AG09309 (cell line): ENCODE data around the gene TTLL4.
A peak's percentile ranks its signal among the peaks of the same experiment; 100 is the strongest.

Experiments
- DNase-seq: peaks from one replicate; pipeline ENCODE4 v3.0.0-alpha.2; 2010; ENCODE audit warnings: low read depth
- H3K4me3 ChIP-seq: 2 replicates; pipeline ENCODE4 v1.5.1; 2011; ENCODE audit warnings: mild to moderate bottlenecking, low read depth, low read length, moderate library complexity; ENCODE audit not compliant: control insufficient read depth
- TF ChIP-seq, protein P1 (sequence below): IDR thresholded peaks from 2 replicates; pipeline ENCODE4 v1.5.1; 2011; ENCODE audit warnings: mild to moderate bottlenecking, low read depth, low read length, inconsistent platforms; ENCODE audit not compliant: insufficient read depth, control insufficient read depth; ENCODE audit errors: missing control alignments

The TTLL4 gene

DNA sequence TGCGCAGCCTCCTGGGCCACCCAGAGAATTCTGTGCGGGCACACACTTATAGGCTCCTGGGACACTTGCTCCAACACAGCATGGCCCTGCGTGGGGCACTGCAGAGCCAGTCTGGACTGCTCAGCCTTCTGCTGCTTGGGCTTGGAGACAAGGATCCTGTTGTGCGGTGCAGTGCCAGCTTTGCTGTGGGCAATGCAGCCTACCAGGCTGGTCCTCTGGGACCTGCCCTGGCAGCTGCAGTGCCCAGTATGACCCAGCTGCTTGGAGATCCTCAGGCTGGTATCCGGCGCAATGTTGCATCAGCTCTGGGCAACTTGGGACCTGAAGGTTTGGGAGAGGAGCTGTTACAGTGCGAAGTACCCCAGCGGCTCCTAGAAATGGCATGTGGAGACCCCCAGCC, 11.8 kb upstream of the TTLL4 start:
- TF ChIP-seq, protein P1, sequence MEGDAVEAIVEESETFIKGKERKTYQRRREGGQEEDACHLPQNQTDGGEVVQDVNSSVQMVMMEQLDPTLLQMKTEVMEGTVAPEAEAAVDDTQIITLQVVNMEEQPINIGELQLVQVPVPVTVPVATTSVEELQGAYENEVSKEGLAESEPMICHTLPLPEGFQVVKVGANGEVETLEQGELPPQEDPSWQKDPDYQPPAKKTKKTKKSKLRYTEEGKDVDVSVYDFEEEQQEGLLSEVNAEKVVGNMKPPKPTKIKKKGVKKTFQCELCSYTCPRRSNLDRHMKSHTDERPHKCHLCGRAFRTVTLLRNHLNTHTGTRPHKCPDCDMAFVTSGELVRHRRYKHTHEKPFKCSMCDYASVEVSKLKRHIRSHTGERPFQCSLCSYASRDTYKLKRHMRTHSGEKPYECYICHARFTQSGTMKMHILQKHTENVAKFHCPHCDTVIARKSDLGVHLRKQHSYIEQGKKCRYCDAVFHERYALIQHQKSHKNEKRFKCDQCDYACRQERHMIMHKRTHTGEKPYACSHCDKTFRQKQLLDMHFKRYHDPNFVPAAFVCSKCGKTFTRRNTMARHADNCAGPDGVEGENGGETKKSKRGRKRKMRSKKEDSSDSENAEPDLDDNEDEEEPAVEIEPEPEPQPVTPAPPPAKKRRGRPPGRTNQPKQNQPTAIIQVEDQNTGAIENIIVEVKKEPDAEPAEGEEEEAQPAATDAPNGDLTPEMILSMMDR = no peak
- H3K4me3 ChIP-seq = no peak overlapping the region
- no peak for DNase-seq

DNA sequence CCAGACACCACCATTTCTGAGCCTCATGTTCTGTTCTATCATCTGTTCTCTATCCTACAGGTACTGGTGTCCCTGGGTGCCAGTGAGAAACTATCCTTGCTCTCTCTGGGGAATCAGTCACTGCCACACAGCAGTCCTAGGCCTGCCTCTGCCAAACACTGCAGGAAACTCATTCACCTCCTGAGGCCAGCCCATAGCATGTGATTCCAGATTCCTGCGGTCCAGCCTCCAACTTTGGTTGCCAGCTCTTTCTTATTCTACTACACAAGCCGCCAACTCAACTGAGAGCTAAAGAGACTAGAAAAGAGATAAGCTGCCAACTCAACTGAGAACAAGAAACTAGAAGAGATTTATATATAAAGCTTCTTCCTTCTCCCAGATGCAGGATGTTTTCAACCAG, 8.8 kb upstream of the TTLL4 start:
- H3K4me3 ChIP-seq = no peak overlapping the region
- DNase-seq = no peak
- TF ChIP-seq, protein P1 = no peak

DNA sequence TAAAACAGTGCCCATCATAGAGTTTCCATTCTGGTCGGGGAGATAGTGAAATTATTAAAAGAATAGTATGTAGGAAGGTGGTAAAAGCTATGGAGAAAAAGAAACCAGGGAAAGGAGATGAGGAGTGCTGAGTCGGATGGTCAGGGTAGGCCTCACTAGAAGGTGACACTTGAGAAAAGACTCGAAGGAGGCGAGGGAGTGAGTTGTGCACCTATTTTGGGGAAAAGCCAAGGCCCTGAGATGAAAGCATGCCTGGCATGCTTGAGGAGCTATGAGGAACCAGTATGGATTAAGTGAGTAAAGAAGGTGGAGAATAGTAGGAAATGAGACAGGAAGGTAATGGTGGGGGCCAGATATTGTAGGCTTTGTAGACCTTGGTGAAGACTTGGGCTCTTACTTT, 7.3 kb upstream of the TTLL4 start:
- TF ChIP-seq, protein P1 = no peak
- H3K4me3 ChIP-seq = no peak overlapping the region
- DNase-seq = no peak

DNA sequence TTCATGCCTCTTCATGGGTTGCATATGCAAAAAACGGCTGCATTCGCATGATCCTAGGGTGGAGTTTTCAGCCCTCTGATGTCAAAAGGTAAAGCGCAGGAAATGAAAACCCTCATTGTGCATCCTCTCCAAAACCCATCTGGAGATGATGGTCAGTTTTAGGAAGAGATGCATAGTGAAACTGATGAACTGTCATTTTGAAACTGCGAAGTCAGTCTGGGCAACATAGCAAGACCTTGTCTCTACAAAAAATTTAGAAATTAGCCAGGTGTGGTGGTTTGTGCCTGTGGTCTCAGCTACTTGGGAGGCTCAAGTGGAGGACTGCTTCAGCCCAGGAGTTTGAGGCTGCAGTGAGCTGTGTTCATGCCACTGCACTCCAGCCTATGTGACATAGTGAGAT, 2.5 kb upstream of the TTLL4 start:
- no peak overlapping the region for H3K4me3 ChIP-seq
- TF ChIP-seq, protein P1 = no peak
- DNase-seq = no peak

DNA sequence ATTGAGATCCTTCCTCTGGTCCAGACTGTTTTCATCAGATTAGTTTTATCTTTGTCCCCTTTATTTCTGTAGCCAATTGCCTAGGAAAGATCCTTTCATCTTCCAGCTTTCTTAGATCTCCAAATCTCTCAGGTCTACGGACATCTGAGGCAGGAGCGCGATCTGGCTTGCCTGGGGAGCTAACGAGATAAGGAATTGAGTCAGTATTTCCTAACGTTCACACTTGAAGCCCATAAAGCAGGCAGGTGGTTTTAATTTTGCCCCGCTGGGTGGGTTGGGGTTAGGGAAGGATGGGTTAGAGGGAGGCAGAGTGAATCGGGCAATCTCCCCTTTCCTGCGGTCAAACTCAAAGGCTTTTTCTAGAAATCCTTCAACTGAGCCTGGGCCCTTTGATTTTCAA, 727 bp upstream of the TTLL4 start:
- H3K4me3 ChIP-seq = no peak overlapping the region
- no peak for DNase-seq
- TF ChIP-seq, protein P1 = no peak

DNA sequence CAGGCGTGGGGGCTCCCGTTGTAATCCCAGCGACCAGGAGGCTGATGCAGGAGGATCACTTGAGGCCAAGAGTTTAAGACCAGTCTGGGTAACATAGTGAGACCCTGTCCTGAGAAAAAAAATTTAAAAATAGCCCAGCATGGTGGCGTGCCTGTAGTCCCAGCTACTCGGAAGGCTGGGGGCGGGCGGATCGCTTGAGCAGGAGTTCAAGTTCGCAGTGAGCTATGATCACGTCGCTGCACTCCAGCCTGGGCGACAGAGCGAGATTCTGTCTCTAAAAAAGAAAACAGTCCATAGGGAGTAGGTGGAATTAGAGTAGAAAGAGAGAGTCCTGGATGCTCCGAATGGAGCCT, 325 bp upstream of the TTLL4 start:
- no peak for DNase-seq
- H3K4me3 ChIP-seq = peak overlapping the region; percentile 39
- TF ChIP-seq, protein P1 = no peak

DNA sequence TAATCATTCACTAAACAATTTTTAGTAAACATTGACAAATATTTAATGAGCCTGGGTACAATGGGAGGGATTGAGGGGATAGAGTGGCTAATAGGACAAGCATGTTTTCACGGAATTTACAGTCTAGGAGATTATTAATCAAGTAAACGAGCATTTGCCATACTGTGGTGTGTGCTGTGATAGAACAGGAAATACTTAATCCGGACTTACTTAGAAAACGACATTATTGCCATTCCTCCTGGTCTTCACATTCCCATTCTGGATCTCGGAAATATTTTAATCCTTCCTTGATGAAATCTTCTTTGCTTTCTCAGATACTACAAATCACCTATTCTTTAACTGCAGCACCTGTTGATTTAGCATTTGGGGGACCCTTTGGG, 905 bp downstream of the TTLL4 start:
- TF ChIP-seq, protein P1 = no peak
- peak overlapping the region; percentile 98 for H3K4me3 ChIP-seq
- DNase-seq = no peak
